GM23338 (cell line): ENCODE data around the gene VMAC. TPM values are rescaled to one million over a fixed set of nuclear protein-coding genes. Genes with fewer than 3 reads are reported as not detected.

Experiments
- ATAC-seq: fragments of 200-7000 bp; cut with Tn5 transposase; 3 replicates; pipeline ENCODE4 v1.9.1; 2020
- DNase-seq: peaks from one replicate; pipeline ENCODE4 v3.0.0-alpha.2; 2015; ENCODE audit warnings: low spot score
- H2AFZ ChIP-seq: fragments of 200-600 bp; sonication (generic); 2 replicates; pipeline ENCODE4 v1.8.0; 2016; ENCODE audit warnings: antibody characterized with exemption, mild to moderate bottlenecking, moderate library complexity
- H3F3A ChIP-seq: fragments of 200-600 bp; sonication (generic); replicated peaks from 2 replicates; pipeline ENCODE4 v1.8.0; 2017; ENCODE audit warnings: antibody characterized with exemption, mixed run types, low read depth
- H3K27ac ChIP-seq: fragments of 200-600 bp; sonication (generic); 2 replicates; pipeline ENCODE4 v1.6.1; 2016; ENCODE audit warnings: low read depth
- H3K27me3 ChIP-seq: fragments of 200-600 bp; sonication (generic); 2 replicates; pipeline ENCODE4 v1.8.0; 2016; ENCODE audit warnings: mild to moderate bottlenecking, mixed run types, moderate library complexity; ENCODE audit not compliant: insufficient read depth
- H3K36me3 ChIP-seq: fragments of 200-600 bp; sonication (generic); 2 replicates; pipeline ENCODE4 v1.8.0; 2016; ENCODE audit warnings: mild to moderate bottlenecking; ENCODE audit not compliant: insufficient read depth
- H3K4me1 ChIP-seq: fragments of 200-600 bp; sonication (generic); 2 replicates; pipeline ENCODE4 v1.8.0; 2016; ENCODE audit warnings: mild to moderate bottlenecking, moderate library complexity; ENCODE audit not compliant: insufficient read depth
- H3K4me2 ChIP-seq: fragments of 200-600 bp; sonication (generic); 2 replicates; pipeline ENCODE4 v1.7.1; 2017; ENCODE audit warnings: mixed run types
- H3K4me3 ChIP-seq: fragments of 200-600 bp; sonication (generic); 2 replicates; pipeline ENCODE4 v1.6.1; 2016; ENCODE audit warnings: mixed run types
- H3K79me2 ChIP-seq: fragments of 200-600 bp; sonication (generic); replicated peaks from 2 replicates; pipeline ENCODE4 v1.8.0; 2017; ENCODE audit warnings: mild to moderate bottlenecking; ENCODE audit not compliant: insufficient read depth
- H3K9me2 ChIP-seq: fragments of 200-600 bp; sonication (generic); 2 replicates; pipeline ENCODE4 v1.8.0; 2017; ENCODE audit not compliant: insufficient read depth
- H4K20me1 ChIP-seq: fragments of 200-600 bp; sonication (generic); replicated peaks from 2 replicates; pipeline ENCODE4 v1.8.0; 2017; ENCODE audit warnings: mild to moderate bottlenecking; ENCODE audit not compliant: insufficient read depth
- H3K27ac Mint-ChIP-seq: 2 replicates; pipeline ENCODE4 v1.8.0; 2020; ENCODE audit warnings: inconsistent platforms, mild to moderate bottlenecking, moderate library complexity, mixed read lengths
- H3K27me3 Mint-ChIP-seq: 3 replicates; pipeline ENCODE4 v1.8.0; 2022; ENCODE audit warnings: low read depth, mild to moderate bottlenecking, moderate library complexity, mixed read lengths, inconsistent platforms; ENCODE audit not compliant: insufficient read depth, poor library complexity
- H3K36me3 Mint-ChIP-seq: 3 replicates; pipeline ENCODE4 v1.8.0; 2021; ENCODE audit warnings: low read depth, mild to moderate bottlenecking, inconsistent platforms, moderate library complexity, mixed read lengths
- H3K4me1 Mint-ChIP-seq: 3 replicates; pipeline ENCODE4 v1.8.0; 2020; ENCODE audit warnings: mild to moderate bottlenecking, inconsistent platforms, mixed read lengths
- H3K4me3 Mint-ChIP-seq: 3 replicates; pipeline ENCODE4 v1.8.0; 2021; ENCODE audit warnings: moderate library complexity, mild to moderate bottlenecking, inconsistent platforms, mixed read lengths
- H3K9me3 Mint-ChIP-seq: 3 replicates; pipeline ENCODE4 v1.8.0; 2020; ENCODE audit warnings: moderate library complexity, mild to moderate bottlenecking, inconsistent platforms, mixed read lengths
- EZH2 ChIP-seq: fragments of 200-600 bp; sonication (generic); IDR thresholded peaks from one replicate; pipeline ENCODE4 v1.8.0; 2017; ENCODE audit warnings: antibody characterized with exemption, mild to moderate bottlenecking, low read depth; ENCODE audit not compliant: unreplicated experiment
- EZH2phosphoT487 ChIP-seq: fragments of 200-600 bp; sonication (generic); IDR thresholded peaks from one replicate; pipeline ENCODE4 v1.8.1; 2018; ENCODE audit warnings: antibody characterized with exemption; ENCODE audit not compliant: unreplicated experiment
- JUNB ChIP-seq: IDR thresholded peaks from one replicate; pipeline ENCODE4 v1.6.1; 2016; ENCODE audit warnings: antibody characterized with exemption; ENCODE audit not compliant: unreplicated experiment
- ZNF331 ChIP-seq: fragments of 250-450 bp; sonication (Bioruptor Pico); IDR thresholded peaks from 2 replicates; pipeline ENCODE4 v1.5.0; 2020; ENCODE audit warnings: low read depth, mild to moderate bottlenecking, moderate library complexity
- polyA plus RNA-seq: library from polyadenylated mRNA; unstranded; fragments of >200 nt; fragmentation: Nextera tagmentation; extraction: Ambion mirVana; gene quantifications from 2 replicates; pipeline ENCODE4 v1.2.1, GENCODE V29; 2016
- total RNA-seq: library from RNA; depleted of rRNA; stranded (reverse); fragments of >200 nt; shearing (Covaris generic); gene quantifications from 2 replicates; pipeline ENCODE4 v1.2.3, GENCODE V29; 2014
- TF ChIP-seq, protein P1 (sequence below), 2 experiments: fragments of 200-600 bp in 1 of 2; sonication (generic) in 1 of 2; conservative IDR thresholded peaks; 2 replicates each; pipeline versions ENCODE4 v1.5.1 to v1.6.1; 2016 to 2017; ENCODE audit warnings: antibody characterized with exemption in 2 of 2, low read depth in 2 of 2, mild to moderate bottlenecking in 2 of 2, moderate library complexity in 1 of 2
- TF ChIP-seq, protein P2 (sequence below): IDR thresholded peaks from 2 replicates; pipeline ENCODE4 v1.6.1; 2016; ENCODE audit warnings: antibody characterized with exemption
- TF ChIP-seq, protein P3 (sequence below): IDR thresholded peaks from one replicate; pipeline ENCODE4 v1.6.1; 2018; ENCODE audit warnings: antibody characterized with exemption; ENCODE audit not compliant: unreplicated experiment
- TF ChIP-seq, protein P4 (sequence below): fragments of 250-450 bp; sonication (Bioruptor Pico); IDR thresholded peaks from 2 replicates; pipeline ENCODE4 v1.5.0; 2020; ENCODE audit warnings: mild to moderate bottlenecking, moderate library complexity

Gene VMAC
- total and polyA plus RNA-seq, 2 experiments from 2014 or later, result 0.79 to 3.7 TPM

DNA sequence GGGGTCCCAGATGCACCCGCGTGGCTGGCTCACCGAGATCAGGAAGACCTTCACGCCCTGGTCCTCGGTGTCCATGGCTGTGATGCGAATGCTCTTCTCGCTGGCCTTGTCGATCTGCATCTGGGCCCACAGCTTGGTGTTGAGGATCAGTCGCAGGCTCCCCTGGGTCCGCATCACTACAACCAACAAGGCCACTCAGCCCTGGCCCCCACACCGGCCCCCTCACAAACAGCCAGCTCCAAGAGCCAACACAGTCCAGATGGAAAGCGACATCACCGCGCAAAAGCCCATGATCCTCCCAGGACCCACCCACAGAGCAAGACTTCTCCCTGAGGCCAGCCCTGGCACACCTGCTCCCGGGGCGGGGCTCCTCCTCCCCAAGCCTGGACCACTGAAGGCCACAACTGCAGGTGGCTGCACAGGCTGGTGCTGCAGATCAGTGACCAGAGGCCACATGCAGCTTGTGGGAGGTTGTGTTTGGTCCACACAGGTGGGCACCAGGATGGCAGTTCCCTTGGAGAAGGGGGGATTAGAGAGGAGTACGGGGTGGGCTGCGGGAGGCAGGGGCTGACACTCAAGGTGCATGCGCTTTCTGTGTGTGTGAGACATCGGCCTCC lies 13.9 kb downstream of the VMAC start:
- no peak overlapping the region for H3K27ac ChIP-seq
- Mint-ChIP-seq H3K9me3 (no peaks in the 10 kb centered on the region), H3K4me3 (no peak overlapping the region), H3K27me3 (peaks cover 4% of the 10 kb centered on the region), H3K27ac (no peak overlapping the region), H3K4me1 (no peaks in the 10 kb centered on the region), H3K36me3 (peaks cover 41% of the 10 kb centered on the region)
- no peaks in the 10 kb centered on the region for H3K79me2 ChIP-seq
- ATAC-seq (no peak), DNase-seq (no peak)
- H3K27me3 ChIP-seq, result no peaks in the 10 kb centered on the region
- TF ChIP-seq ZNF331 (CRISPR knock-in tag) (no peak), JUNB (no peak), EZH2 (no peak), EZH2phosphoT487 (no peak)
- TF ChIP-seq, protein P1, sequence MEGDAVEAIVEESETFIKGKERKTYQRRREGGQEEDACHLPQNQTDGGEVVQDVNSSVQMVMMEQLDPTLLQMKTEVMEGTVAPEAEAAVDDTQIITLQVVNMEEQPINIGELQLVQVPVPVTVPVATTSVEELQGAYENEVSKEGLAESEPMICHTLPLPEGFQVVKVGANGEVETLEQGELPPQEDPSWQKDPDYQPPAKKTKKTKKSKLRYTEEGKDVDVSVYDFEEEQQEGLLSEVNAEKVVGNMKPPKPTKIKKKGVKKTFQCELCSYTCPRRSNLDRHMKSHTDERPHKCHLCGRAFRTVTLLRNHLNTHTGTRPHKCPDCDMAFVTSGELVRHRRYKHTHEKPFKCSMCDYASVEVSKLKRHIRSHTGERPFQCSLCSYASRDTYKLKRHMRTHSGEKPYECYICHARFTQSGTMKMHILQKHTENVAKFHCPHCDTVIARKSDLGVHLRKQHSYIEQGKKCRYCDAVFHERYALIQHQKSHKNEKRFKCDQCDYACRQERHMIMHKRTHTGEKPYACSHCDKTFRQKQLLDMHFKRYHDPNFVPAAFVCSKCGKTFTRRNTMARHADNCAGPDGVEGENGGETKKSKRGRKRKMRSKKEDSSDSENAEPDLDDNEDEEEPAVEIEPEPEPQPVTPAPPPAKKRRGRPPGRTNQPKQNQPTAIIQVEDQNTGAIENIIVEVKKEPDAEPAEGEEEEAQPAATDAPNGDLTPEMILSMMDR (conservative IDR thresholded peaks at IDR 0.05; ENCODE audit: low read depth in 2 of 2), result no peak
- TF ChIP-seq, protein P2, sequence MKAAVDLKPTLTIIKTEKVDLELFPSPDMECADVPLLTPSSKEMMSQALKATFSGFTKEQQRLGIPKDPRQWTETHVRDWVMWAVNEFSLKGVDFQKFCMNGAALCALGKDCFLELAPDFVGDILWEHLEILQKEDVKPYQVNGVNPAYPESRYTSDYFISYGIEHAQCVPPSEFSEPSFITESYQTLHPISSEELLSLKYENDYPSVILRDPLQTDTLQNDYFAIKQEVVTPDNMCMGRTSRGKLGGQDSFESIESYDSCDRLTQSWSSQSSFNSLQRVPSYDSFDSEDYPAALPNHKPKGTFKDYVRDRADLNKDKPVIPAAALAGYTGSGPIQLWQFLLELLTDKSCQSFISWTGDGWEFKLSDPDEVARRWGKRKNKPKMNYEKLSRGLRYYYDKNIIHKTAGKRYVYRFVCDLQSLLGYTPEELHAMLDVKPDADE, result no peak
- TF ChIP-seq, protein P3, sequence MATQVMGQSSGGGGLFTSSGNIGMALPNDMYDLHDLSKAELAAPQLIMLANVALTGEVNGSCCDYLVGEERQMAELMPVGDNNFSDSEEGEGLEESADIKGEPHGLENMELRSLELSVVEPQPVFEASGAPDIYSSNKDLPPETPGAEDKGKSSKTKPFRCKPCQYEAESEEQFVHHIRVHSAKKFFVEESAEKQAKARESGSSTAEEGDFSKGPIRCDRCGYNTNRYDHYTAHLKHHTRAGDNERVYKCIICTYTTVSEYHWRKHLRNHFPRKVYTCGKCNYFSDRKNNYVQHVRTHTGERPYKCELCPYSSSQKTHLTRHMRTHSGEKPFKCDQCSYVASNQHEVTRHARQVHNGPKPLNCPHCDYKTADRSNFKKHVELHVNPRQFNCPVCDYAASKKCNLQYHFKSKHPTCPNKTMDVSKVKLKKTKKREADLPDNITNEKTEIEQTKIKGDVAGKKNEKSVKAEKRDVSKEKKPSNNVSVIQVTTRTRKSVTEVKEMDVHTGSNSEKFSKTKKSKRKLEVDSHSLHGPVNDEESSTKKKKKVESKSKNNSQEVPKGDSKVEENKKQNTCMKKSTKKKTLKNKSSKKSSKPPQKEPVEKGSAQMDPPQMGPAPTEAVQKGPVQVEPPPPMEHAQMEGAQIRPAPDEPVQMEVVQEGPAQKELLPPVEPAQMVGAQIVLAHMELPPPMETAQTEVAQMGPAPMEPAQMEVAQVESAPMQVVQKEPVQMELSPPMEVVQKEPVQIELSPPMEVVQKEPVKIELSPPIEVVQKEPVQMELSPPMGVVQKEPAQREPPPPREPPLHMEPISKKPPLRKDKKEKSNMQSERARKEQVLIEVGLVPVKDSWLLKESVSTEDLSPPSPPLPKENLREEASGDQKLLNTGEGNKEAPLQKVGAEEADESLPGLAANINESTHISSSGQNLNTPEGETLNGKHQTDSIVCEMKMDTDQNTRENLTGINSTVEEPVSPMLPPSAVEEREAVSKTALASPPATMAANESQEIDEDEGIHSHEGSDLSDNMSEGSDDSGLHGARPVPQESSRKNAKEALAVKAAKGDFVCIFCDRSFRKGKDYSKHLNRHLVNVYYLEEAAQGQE, result no peak
- TF ChIP-seq, protein P4, sequence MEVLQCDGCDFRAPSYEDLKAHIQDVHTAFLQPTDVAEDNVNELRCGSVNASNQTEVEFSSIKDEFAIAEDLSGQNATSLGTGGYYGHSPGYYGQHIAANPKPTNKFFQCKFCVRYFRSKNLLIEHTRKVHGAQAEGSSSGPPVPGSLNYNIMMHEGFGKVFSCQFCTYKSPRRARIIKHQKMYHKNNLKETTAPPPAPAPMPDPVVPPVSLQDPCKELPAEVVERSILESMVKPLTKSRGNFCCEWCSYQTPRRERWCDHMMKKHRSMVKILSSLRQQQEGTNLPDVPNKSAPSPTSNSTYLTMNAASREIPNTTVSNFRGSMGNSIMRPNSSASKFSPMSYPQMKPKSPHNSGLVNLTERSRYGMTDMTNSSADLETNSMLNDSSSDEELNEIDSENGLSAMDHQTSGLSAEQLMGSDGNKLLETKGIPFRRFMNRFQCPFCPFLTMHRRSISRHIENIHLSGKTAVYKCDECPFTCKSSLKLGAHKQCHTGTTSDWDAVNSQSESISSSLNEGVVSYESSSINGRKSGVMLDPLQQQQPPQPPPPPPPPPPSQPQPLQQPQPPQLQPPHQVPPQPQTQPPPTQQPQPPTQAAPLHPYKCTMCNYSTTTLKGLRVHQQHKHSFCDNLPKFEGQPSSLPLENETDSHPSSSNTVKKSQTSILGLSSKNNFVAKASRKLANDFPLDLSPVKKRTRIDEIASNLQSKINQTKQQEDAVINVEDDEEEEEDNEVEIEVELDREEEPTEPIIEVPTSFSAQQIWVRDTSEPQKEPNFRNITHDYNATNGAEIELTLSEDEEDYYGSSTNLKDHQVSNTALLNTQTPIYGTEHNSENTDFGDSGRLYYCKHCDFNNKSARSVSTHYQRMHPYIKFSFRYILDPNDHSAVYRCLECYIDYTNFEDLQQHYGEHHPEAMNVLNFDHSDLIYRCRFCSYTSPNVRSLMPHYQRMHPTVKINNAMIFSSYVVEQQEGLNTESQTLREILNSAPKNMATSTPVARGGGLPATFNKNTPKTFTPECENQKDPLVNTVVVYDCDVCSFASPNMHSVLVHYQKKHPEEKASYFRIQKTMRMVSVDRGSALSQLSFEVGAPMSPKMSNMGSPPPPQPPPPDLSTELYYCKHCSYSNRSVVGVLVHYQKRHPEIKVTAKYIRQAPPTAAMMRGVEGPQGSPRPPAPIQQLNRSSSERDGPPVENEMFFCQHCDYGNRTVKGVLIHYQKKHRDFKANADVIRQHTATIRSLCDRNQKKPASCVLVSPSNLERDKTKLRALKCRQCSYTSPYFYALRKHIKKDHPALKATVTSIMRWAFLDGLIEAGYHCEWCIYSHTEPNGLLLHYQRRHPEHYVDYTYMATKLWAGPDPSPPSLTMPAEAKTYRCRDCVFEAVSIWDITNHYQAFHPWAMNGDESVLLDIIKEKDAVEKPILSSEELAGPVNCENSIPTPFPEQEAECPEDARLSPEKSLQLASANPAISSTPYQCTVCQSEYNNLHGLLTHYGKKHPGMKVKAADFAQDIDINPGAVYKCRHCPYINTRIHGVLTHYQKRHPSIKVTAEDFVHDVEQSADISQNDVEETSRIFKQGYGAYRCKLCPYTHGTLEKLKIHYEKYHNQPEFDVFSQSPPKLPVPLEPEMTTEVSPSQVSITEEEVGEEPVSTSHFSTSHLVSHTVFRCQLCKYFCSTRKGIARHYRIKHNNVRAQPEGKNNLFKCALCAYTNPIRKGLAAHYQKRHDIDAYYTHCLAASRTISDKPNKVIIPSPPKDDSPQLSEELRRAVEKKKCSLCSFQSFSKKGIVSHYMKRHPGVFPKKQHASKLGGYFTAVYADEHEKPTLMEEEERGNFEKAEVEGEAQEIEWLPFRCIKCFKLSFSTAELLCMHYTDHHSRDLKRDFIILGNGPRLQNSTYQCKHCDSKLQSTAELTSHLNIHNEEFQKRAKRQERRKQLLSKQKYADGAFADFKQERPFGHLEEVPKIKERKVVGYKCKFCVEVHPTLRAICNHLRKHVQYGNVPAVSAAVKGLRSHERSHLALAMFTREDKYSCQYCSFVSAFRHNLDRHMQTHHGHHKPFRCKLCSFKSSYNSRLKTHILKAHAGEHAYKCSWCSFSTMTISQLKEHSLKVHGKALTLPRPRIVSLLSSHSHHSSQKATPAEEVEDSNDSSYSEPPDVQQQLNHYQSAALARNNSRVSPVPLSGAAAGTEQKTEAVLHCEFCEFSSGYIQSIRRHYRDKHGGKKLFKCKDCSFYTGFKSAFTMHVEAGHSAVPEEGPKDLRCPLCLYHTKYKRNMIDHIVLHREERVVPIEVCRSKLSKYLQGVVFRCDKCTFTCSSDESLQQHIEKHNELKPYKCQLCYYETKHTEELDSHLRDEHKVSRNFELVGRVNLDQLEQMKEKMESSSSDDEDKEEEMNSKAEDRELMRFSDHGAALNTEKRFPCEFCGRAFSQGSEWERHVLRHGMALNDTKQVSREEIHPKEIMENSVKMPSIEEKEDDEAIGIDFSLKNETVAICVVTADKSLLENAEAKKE (CRISPR knock-in tag), result no peak
- peaks cover 4% of the 10 kb centered on the region; the same call in 1 of the 2 replicates for H3K36me3 ChIP-seq
- no peaks in the 10 kb centered on the region; the same call in 1 of the 2 replicates for H4K20me1 ChIP-seq
- no peak overlapping the region for H3K4me2 ChIP-seq
- no peaks in the 10 kb centered on the region for H3F3A ChIP-seq
- H3K9me2 ChIP-seq, result no peaks in the 10 kb centered on the region
- H3K4me1 ChIP-seq, result no peaks in the 10 kb centered on the region
- no peak overlapping the region for H3K4me3 ChIP-seq
- H2AFZ ChIP-seq, result no peak overlapping the region
